HepG2 (cell line): Measurements from ENCODE around the gene EMILIN1. TPM values are rescaled to one million over a fixed set of nuclear protein-coding genes. Genes with fewer than 3 reads are reported as not detected.

Experiments
- CBFB ChIP-seq: sonication (generic); formaldehyde crosslinking; IDR thresholded peaks from 2 replicates; pipeline ENCODE4 v1.4.0; 2020; ENCODE audit warnings: missing genetic modification reagents
- SOX13 ChIP-seq, 3 experiments: fragments of 450-650 bp in 1 of 3; sonication (generic) in 1 of 3; formaldehyde crosslinking in 1 of 3; IDR thresholded peaks in 2 of 3; conservative IDR thresholded peaks in 1 of 3; 2 replicates each; pipeline versions ENCODE4 v1.5.0 to v1.6.1; 2016 to 2020; ENCODE audit warnings: antibody characterized with exemption in 1 of 3, mild to moderate bottlenecking in 1 of 3, missing compliant biosample characterization in 1 of 3, missing genetic modification reagents in 1 of 3, moderate library complexity in 1 of 3
- TSC22D2 ChIP-seq: sonication (generic); formaldehyde crosslinking; IDR thresholded peaks from 2 replicates; pipeline ENCODE4 v1.5.1; 2020; ENCODE audit warnings: missing genetic modification reagents, mild to moderate bottlenecking, borderline replicate concordance
- ZFY ChIP-seq: sonication (generic); formaldehyde crosslinking; IDR thresholded peaks from 2 replicates; pipeline ENCODE4 v1.4.0; 2020; ENCODE audit warnings: missing genetic modification reagents
- ZNF772 ChIP-seq: sonication (generic); formaldehyde crosslinking; IDR thresholded peaks from 2 replicates; pipeline ENCODE4 v1.5.0; 2020; ENCODE audit warnings: mild to moderate bottlenecking, missing genetic modification reagents
- polyA plus RNA-seq, 8 experiments: library from polyadenylated mRNA; depleted of rRNA in 3 of 8; stranded (reverse) in 7 of 8; unstranded in 1 of 8; fragments of >200 nt; fragmentation: Illumina TruSeq in 4 of 8; extraction: Trizol in 4 of 8; gene quantifications; 2 replicates each; pipeline versions ENCODE4 v1.2.1 to v1.2.3, GENCODE V29; 2011 to 2016; ENCODE audit warnings: low read depth in 4 of 8, missing spikeins in 1 of 8, mixed read lengths in 1 of 8; ENCODE audit not compliant: insufficient read depth in 1 of 8
- total RNA-seq, 5 experiments: library from RNA; depleted of rRNA; stranded (reverse); fragments of >200 nt; fragmentation: Illumina TruSeq; extraction: Trizol; gene quantifications; 2 replicates each; pipeline ENCODE4 v1.2.3, GENCODE V29; 2016; ENCODE audit warnings: low read depth in 1 of 5
- TF ChIP-seq, protein P1 (sequence below): IDR thresholded peaks from 2 replicates; pipeline ENCODE4 v1.6.1; 2016; ENCODE audit warnings: low read depth, missing genetic modification reagents, missing compliant biosample characterization
- TF ChIP-seq, protein P2 (sequence below): sonication (generic); formaldehyde crosslinking; IDR thresholded peaks from 2 replicates; pipeline ENCODE4 v1.8.0; 2022; ENCODE audit warnings: mild to moderate bottlenecking, missing genetic modification reagents, moderate library complexity
- TF ChIP-seq, protein P3 (sequence below): sonication (generic); formaldehyde crosslinking; conservative IDR thresholded peaks from 2 replicates; pipeline ENCODE4 v1.8.1; 2023; ENCODE audit warnings: missing genetic modification reagents
- TF ChIP-seq, protein P4 (sequence below): IDR thresholded peaks from 2 replicates; pipeline ENCODE4 v1.6.1; 2018; ENCODE audit warnings: missing genetic modification reagents
- TF ChIP-seq, protein P5 (sequence below): sonication (generic); formaldehyde crosslinking; IDR thresholded peaks from 2 replicates; pipeline ENCODE4 v1.5.1; 2020; ENCODE audit warnings: missing genetic modification reagents, mild to moderate bottlenecking, borderline replicate concordance
- TF ChIP-seq, protein P6 (sequence below): sonication (generic); formaldehyde crosslinking; IDR thresholded peaks from 2 replicates; pipeline ENCODE4 v1.4.0; 2020; ENCODE audit warnings: mild to moderate bottlenecking, missing genetic modification reagents

EMILIN1 gene
- total and polyA plus RNA-seq, 2 of the 13 experiments (the other 11 are each of a cell fraction or from before 2014, with no cell fraction given) = 8.1 to 9.7 TPM

DNA sequence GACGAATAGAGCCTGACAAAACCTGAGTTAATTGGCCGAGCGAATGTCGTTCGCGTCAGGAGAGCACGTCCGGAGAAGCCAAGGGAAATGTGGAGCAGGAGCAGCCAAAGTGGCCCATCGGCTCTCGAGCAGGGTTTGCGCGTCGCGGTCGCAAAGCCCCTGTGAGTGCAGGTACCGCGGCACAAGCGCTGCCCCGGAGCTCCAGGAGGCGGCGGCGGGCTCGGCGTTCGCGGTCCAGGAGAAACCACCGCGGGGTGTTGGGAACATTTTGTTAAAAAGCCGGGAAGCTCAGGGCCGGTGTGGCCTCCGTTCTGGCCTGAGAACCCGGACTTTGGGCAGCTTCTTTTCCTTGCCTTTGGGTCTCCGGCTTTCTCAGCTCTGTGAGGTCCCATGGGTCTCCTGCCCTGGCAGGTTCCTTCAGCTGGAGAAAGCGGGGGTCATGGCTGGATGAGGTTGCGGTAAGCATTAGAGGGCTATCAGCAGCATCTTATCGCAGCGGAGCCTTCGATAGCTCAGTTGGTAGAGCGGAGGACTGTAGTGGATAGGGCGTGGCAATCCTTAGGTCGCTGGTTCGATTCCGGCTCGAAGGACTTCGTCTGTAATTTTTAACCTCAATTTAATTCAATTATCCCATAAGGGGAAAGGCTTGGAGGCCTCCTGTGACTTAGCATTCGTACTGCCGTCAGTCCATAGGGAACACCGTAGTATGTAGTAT lies 28.0 kb upstream of the EMILIN1 start (continued):
- TF ChIP-seq, protein P1, sequence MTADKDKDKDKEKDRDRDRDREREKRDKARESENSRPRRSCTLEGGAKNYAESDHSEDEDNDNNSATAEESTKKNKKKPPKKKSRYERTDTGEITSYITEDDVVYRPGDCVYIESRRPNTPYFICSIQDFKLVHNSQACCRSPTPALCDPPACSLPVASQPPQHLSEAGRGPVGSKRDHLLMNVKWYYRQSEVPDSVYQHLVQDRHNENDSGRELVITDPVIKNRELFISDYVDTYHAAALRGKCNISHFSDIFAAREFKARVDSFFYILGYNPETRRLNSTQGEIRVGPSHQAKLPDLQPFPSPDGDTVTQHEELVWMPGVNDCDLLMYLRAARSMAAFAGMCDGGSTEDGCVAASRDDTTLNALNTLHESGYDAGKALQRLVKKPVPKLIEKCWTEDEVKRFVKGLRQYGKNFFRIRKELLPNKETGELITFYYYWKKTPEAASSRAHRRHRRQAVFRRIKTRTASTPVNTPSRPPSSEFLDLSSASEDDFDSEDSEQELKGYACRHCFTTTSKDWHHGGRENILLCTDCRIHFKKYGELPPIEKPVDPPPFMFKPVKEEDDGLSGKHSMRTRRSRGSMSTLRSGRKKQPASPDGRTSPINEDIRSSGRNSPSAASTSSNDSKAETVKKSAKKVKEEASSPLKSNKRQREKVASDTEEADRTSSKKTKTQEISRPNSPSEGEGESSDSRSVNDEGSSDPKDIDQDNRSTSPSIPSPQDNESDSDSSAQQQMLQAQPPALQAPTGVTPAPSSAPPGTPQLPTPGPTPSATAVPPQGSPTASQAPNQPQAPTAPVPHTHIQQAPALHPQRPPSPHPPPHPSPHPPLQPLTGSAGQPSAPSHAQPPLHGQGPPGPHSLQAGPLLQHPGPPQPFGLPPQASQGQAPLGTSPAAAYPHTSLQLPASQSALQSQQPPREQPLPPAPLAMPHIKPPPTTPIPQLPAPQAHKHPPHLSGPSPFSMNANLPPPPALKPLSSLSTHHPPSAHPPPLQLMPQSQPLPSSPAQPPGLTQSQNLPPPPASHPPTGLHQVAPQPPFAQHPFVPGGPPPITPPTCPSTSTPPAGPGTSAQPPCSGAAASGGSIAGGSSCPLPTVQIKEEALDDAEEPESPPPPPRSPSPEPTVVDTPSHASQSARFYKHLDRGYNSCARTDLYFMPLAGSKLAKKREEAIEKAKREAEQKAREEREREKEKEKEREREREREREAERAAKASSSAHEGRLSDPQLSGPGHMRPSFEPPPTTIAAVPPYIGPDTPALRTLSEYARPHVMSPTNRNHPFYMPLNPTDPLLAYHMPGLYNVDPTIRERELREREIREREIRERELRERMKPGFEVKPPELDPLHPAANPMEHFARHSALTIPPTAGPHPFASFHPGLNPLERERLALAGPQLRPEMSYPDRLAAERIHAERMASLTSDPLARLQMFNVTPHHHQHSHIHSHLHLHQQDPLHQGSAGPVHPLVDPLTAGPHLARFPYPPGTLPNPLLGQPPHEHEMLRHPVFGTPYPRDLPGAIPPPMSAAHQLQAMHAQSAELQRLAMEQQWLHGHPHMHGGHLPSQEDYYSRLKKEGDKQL (CRISPR knock-in tag) = 0 out of 2 replicates have a peak, but pooled peaks have one; percentile 26
- TF ChIP-seq, protein P2, sequence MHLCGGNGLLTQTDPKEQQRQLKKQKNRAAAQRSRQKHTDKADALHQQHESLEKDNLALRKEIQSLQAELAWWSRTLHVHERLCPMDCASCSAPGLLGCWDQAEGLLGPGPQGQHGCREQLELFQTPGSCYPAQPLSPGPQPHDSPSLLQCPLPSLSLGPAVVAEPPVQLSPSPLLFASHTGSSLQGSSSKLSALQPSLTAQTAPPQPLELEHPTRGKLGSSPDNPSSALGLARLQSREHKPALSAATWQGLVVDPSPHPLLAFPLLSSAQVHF (CRISPR knock-in tag) = peak; percentile 17; the same call in 1 of the 2 replicates
- peak; percentile 7; the same call in 1 of the 2 replicates for TF ChIP-seq TSC22D2
- TF ChIP-seq, protein P3, sequence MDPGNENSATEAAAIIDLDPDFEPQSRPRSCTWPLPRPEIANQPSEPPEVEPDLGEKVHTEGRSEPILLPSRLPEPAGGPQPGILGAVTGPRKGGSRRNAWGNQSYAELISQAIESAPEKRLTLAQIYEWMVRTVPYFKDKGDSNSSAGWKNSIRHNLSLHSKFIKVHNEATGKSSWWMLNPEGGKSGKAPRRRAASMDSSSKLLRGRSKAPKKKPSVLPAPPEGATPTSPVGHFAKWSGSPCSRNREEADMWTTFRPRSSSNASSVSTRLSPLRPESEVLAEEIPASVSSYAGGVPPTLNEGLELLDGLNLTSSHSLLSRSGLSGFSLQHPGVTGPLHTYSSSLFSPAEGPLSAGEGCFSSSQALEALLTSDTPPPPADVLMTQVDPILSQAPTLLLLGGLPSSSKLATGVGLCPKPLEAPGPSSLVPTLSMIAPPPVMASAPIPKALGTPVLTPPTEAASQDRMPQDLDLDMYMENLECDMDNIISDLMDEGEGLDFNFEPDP (CRISPR knock-in tag) = no peak
- TF ChIP-seq, protein P4, sequence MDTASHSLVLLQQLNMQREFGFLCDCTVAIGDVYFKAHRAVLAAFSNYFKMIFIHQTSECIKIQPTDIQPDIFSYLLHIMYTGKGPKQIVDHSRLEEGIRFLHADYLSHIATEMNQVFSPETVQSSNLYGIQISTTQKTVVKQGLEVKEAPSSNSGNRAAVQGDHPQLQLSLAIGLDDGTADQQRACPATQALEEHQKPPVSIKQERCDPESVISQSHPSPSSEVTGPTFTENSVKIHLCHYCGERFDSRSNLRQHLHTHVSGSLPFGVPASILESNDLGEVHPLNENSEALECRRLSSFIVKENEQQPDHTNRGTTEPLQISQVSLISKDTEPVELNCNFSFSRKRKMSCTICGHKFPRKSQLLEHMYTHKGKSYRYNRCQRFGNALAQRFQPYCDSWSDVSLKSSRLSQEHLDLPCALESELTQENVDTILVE (CRISPR knock-in tag) = peak; percentile 54; the same call in 1 of the 2 replicates
- peak; percentile 60 for TF ChIP-seq ZNF772 (CRISPR knock-in tag)
- TF ChIP-seq, protein P5, sequence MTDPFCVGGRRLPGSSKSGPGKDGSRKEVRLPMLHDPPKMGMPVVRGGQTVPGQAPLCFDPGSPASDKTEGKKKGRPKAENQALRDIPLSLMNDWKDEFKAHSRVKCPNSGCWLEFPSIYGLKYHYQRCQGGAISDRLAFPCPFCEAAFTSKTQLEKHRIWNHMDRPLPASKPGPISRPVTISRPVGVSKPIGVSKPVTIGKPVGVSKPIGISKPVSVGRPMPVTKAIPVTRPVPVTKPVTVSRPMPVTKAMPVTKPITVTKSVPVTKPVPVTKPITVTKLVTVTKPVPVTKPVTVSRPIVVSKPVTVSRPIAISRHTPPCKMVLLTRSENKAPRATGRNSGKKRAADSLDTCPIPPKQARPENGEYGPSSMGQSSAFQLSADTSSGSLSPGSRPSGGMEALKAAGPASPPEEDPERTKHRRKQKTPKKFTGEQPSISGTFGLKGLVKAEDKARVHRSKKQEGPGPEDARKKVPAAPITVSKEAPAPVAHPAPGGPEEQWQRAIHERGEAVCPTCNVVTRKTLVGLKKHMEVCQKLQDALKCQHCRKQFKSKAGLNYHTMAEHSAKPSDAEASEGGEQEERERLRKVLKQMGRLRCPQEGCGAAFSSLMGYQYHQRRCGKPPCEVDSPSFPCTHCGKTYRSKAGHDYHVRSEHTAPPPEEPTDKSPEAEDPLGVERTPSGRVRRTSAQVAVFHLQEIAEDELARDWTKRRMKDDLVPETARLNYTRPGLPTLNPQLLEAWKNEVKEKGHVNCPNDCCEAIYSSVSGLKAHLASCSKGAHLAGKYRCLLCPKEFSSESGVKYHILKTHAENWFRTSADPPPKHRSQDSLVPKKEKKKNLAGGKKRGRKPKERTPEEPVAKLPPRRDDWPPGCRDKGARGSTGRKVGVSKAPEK = no peak
- TF ChIP-seq CBFB (CRISPR knock-in tag) = peak; percentile 6
- peak; percentile 87 for TF ChIP-seq ZFY
- TF ChIP-seq, protein P6, sequence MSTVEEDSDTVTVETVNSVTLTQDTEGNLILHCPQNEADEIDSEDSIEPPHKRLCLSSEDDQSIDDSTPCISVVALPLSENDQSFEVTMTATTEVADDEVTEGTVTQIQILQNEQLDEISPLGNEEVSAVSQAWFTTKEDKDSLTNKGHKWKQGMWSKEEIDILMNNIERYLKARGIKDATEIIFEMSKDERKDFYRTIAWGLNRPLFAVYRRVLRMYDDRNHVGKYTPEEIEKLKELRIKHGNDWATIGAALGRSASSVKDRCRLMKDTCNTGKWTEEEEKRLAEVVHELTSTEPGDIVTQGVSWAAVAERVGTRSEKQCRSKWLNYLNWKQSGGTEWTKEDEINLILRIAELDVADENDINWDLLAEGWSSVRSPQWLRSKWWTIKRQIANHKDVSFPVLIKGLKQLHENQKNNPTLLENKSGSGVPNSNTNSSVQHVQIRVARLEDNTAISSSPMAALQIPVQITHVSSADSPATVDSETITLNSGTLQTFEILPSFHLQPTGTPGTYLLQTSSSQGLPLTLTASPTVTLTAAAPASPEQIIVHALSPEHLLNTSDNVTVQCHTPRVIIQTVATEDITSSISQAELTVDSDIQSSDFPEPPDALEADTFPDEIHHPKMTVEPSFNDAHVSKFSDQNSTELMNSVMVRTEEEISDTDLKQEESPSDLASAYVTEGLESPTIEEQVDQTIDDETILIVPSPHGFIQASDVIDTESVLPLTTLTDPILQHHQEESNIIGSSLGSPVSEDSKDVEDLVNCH = no peak
- peak; percentile 60; the same call in 1 of the 2 replicates for TF ChIP-seq SOX13 (IDR thresholded peaks at IDR 0.05)
- TF ChIP-seq SOX13 (CRISPR knock-in tag; conservative IDR thresholded peaks at IDR 0.05 in 1 of 2, IDR thresholded peaks at IDR 0.05 in 1 of 2) = peak; percentile 53 to 98
